ENCODE data around the gene ASXL1. TPM values are rescaled to one million over a fixed set of nuclear protein-coding genes. Genes with fewer than 3 reads are reported as not detected.

The ASXL1 gene
- total RNA-seq, 4 donors from 2014 or later: 69.2 to 139 (median 104) TPM

Other genes with a start within 250 kb of the ASXL1 start
- gene TM9SF4, start 248.6 kb upstream of the ASXL1 start, total RNA-seq: 10 to 100 TPM; 23.3 to 32.3 (median 31.5) TPM
- 10 to 100 TPM in 2 of 4 donors, 1 to 10 TPM in 2; 4.1 to 12.5 (median 8.1) TPM for gene PLAGL2, start 150.6 kb upstream of the ASXL1 start, total RNA-seq
- 10 to 100 TPM; 23.1 to 38.0 (median 27.8) TPM for gene POFUT1, start 150.5 kb upstream of the ASXL1 start, total RNA-seq
- gene KIF3B, start 80.7 kb upstream of the ASXL1 start, total RNA-seq: 10 to 100 TPM; 19.9 to 25.4 (median 22.7) TPM
- 10 to 100 TPM in 3 of 4 donors, 1 to 10 TPM in 1; 6.8 to 15.3 (median 13.6) TPM for gene NOL4L, start 227.0 kb downstream of the ASXL1 start, total RNA-seq

All from omental fat pad (tissue), 4 donors.